HL-60 (cell line): ENCODE results near the gene TBXAS1.

ENCODE experiments used
- REST ChIP-seq: IDR thresholded peaks from 2 replicates; pipeline ENCODE4 v1.6.1; 2012; ENCODE audit warnings: low read depth; ENCODE audit not compliant: insufficient replicate concordance
- TF ChIP-seq, protein P1 (sequence below): IDR thresholded peaks from one replicate; pipeline ENCODE4 v1.5.1; 2011; ENCODE audit warnings: low read length, control low read depth, inconsistent platforms; ENCODE audit not compliant: insufficient read depth

DNA sequence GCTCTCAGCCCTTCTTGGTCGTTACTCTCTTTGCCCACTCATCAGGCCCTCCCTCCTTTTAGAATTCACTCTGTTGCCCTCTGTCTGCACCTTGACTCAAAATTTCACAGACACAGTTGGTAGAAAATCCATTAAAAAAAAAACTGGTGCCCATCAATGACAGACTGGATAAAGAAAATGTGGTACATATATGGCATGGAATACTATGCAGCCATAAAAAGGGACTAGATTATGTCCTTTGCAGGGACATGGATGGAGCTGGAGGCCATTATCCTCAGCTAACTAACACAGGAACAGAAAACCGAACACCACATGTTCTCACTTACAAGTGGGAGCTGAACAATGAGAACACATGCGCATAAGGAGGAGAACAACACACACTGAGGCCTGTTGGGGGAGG is 118.0 kb downstream of the TBXAS1 start:
- TF ChIP-seq, protein P1, sequence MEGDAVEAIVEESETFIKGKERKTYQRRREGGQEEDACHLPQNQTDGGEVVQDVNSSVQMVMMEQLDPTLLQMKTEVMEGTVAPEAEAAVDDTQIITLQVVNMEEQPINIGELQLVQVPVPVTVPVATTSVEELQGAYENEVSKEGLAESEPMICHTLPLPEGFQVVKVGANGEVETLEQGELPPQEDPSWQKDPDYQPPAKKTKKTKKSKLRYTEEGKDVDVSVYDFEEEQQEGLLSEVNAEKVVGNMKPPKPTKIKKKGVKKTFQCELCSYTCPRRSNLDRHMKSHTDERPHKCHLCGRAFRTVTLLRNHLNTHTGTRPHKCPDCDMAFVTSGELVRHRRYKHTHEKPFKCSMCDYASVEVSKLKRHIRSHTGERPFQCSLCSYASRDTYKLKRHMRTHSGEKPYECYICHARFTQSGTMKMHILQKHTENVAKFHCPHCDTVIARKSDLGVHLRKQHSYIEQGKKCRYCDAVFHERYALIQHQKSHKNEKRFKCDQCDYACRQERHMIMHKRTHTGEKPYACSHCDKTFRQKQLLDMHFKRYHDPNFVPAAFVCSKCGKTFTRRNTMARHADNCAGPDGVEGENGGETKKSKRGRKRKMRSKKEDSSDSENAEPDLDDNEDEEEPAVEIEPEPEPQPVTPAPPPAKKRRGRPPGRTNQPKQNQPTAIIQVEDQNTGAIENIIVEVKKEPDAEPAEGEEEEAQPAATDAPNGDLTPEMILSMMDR, result no peak
- TF ChIP-seq REST, result no peak
